Cerebellar nuclear complex (tissue), 1 donor: ENCODE data around the gene MTUS2.

Source experiments
- DNase-seq, 2 experiments: peaks; one replicate each; lab custom pipeline; 2025; lab: John Stamatoyannopoulos, UW

Gene MTUS2

GRCh38 chr13:29484236-29484635 is 664.1 kb downstream of the MTUS2 start:
- no peak for DNase-seq

GRCh38 chr13:29484796-29485195 is 664.7 kb downstream of the MTUS2 start:
- no peak for DNase-seq

- no peak for DNase-seq
These were observed 666.4 kb downstream of the MTUS2 start for GRCh38 chr13:29486551-29486950.

- no peak for DNase-seq
These were observed 667.6 kb downstream of the MTUS2 start for GRCh38 chr13:29487466-29488454.

- no peak for DNase-seq
These were observed 669.8 kb downstream of the MTUS2 start for GRCh38 chr13:29489650-29490560.

GRCh38 chr13:29490561-29490885 is 670.4 kb downstream of the MTUS2 start:
- no peak for DNase-seq

- no peak for DNase-seq
These were observed 671.1 kb downstream of the MTUS2 start for GRCh38 chr13:29491248-29491647.

GRCh38 chr13:29493796-29494195 is 673.7 kb downstream of the MTUS2 start:
- DNase-seq = no peak

- DNase-seq = no peak
These were observed 674.4 kb downstream of the MTUS2 start for GRCh38 chr13:29494520-29494919.

GRCh38 chr13:29496241-29496712 is 676.1 kb downstream of the MTUS2 start:
- DNase-seq = peak in 1 of 2 experiments; percentile 46

- DNase-seq = no peak
These were observed 677.1 kb downstream of the MTUS2 start for GRCh38 chr13:29497137-29497654.

GRCh38 chr13:29498426-29499040 is 678.4 kb downstream of the MTUS2 start:
- DNase-seq = no peak

- no peak for DNase-seq
These were observed 679.5 kb downstream of the MTUS2 start for GRCh38 chr13:29499506-29500165.

- DNase-seq = no peak
These were observed 680.2 kb downstream of the MTUS2 start for GRCh38 chr13:29500386-29500785.

- DNase-seq = no peak
These were observed 681.5 kb downstream of the MTUS2 start for GRCh38 chr13:29501674-29502073.

GRCh38 chr13:29502391-29503008 is 682.4 kb downstream of the MTUS2 start:
- DNase-seq = no peak

- no peak for DNase-seq
These were observed 683.1 kb downstream of the MTUS2 start for GRCh38 chr13:29503041-29503837.

GRCh38 chr13:29504691-29505090 is 684.6 kb downstream of the MTUS2 start:
- DNase-seq = no peak

GRCh38 chr13:29505511-29505910 is 685.4 kb downstream of the MTUS2 start:
- DNase-seq = no peak

- DNase-seq = no peak
These were observed 685.8 kb downstream of the MTUS2 start for GRCh38 chr13:29505950-29506349.
